GOT3 (cell line): Measurements from ENCODE around the gene UBE2K.
"Not testable (repeated sequence)": the region's sequence is repeated elsewhere in the genome, so short reads cannot be mapped to it uniquely, and the experiment has no call there.

Experiments
- DNase-seq: peaks from one replicate; lab custom pipeline; 2025; ENCODE audit warnings: mixed read lengths; lab: John Stamatoyannopoulos, UW

Gene UBE2K

DNA sequence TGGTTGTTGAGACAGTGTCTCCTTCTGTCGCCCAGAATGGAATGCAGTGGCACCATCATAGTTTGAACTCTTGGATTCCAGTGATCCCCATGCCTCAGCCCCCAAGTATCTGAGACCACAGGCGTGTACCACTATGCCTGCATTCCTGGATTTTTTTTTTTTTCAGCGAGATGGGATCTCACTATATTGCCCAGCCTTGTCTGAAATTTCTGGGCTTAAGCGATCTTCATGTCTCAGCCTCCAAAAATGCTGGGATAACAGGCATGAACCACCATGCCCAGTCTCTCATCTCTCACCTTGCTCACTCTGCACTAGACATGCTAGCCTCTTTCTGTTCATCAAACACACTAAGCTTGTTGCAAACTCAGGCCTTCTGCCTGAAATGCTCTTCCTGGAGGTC is 104.1 kb downstream of the UBE2K start:
- no peak for DNase-seq

DNA sequence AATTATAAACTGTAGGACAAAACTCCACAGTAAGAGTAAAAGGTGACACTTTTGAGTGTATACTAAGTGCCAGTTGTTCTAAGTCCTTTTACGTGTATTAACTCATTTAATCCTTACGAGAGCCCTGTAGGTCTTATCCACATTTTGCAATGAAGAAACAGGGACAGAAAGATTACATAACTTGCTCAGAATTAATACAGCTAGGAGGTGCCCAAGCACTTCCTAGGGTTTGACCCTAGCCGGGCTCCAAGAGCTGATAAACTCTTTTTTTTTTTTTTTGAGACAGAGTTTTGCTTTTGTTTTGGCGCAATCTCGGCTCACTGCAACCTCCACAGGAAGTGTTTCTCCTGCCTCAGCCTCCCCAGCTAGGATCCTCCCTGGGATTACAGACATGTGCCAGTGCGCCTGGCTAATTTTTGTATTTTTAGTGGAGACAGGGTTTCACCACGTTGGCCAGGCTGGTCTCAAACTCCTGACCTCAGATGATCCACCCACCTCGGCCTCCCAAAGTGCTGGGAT is 110.4 kb downstream of the UBE2K start:
- no peak for DNase-seq

DNA sequence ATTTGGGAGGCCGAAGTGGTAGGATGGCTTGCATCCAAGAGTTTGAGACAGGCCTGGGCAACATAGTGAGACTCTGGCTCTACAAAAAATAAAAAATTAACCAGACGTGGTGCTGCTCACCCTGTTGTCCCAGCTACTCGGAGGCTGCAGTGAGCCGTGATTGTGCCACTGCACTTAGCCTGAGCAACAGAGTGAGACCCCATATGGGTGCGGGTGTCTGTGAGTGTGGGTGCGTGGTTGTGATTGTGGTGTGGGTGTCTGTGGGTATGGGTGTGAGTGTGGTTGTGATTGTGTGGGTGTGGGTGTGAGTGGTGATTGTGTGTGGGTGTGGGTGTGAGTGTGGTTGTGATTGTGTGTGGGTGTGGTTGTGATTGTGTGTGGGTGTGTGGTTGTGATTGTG is 114.6 kb downstream of the UBE2K start:
- DNase-seq = no peak

DNA sequence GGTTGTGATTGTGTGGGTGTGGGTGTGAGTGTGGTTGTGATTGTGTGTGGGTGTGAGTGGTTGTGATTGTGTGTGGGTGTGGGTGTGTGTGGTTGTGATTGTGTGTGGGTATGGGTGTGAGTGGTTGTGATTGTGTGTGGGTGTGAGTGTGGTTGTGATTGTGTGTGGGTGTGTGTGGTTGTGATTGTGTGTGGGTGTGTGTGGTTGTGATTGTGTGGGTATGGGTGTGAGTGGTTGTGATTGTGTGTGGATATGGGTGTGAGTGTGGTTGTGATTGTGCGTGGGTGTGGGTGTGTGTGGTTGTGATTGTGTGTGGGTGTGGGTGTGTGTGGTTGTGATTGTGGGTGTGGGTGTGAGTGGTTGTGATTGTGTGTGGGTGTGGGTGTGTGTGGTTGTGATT is 115.1 kb downstream of the UBE2K start:
- DNase-seq = not testable (repeated sequence)

DNA sequence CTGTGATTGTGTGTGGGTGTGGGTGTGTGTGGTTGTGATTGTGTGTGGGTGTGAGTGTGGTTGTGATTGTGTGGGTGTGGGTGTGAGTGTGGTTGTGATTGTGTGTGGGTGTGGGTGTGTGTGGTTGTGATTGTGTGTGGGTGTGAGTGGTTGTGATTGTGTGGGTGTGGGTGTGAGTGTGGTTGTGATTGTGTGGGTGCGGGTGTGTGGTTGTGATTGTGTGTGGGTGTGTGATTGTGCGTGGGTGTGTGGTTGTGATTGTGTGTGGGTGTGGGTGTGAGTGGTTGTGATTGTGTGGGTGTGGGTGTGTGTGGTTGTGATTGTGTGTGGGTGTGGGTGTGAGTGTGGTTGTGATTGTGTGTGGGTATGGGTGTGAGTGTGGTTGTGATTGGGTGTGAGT is 115.8 kb downstream of the UBE2K start:
- DNase-seq = not testable (repeated sequence)

DNA sequence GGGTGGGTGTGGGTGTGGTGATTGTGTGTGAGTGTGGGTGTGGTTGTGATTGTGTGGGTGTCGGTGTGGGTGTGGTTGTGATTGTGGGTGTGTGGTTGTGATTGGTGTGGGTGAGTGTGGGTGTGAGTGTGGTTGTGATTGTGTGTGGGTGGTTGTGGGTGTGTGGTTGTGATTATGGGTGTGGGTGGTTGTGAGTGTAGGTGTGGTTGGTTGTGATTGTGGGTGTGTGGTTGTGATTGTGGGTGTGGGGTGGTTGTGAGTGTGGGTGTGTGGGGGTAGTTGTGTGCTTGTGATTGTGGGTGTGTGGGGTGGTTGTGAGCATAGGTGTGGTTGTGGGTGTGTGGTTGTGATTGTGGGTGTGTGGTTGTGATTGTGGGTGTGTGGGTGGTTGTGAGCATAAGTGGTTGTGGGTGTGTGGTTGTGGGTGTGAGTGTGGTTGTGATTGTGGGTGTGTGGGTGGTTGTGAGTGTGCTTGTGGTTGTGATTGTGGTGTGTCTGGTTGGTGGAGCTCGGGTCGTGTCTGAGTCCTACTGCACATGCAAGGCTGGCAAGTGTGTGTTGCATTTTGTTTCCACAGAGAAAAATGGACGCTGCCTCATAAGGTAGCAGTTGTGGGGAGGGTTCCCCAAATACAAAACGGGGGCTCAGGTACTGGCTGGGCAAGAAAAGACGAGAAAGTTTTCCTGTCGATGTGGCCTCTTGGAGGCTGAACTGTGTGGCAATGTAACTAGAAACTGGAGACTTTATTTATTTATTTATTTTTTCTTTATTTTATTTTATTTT is 116.7 kb downstream of the UBE2K start:
- DNase-seq = no peak

DNA sequence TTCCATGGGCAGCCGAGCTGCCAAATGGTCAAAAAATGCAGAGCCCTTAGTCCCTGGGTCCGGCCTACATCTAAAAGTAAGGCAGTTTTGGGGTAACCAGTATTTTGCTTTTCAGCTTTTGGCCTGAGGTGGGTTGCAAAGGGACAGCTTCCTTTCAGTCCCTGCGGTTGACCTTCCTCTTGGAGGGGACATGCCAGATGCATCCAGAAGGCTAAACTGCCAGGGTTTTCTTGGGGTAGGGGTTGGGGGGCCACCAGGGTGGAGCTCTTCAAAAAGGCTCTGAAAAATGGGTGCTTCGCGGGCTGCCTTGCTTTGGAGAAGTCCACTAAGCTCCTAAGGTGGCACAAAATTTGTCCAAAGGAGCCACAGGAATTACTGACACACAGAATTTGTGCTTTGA is 120.7 kb downstream of the UBE2K start:
- no peak for DNase-seq

DNA sequence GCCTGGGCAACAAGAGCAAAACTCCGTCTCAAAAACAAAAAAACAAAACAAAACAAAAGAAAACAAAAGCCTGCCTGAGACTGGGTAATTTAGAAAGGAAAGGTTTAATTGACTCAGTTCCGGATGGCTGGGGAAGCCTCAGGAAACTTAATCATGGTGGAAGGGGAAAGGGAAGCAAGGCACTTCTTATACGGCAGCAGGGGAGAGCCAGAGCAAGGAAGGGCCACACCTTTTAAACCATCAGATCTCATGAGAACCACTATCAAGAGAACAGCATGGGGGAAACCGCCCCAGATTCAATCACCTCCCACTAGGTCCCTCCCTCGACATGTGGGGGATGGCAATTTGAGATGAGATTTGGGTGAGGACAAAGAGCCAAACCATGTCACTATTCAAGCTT is 122.2 kb downstream of the UBE2K start:
- no peak for DNase-seq

DNA sequence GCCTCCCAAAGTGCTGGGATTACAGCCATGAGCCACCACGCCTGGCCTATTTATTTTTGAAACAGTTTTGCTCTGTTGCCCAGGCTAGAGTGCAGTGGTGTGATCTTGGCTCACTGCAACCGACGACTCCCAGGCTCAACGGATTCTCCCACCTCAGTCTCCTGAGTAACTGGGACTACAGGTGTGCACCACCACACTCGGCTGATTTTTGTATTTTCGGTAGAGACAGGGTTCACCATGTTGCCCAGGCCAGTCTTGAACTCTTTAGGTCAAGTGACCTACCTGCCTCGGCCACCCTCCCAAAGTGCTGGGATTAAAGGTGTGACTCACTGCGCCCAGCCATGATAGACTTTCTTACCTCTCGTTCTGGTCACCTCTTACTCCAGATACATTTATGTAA is 124.0 kb downstream of the UBE2K start:
- DNase-seq = no peak

DNA sequence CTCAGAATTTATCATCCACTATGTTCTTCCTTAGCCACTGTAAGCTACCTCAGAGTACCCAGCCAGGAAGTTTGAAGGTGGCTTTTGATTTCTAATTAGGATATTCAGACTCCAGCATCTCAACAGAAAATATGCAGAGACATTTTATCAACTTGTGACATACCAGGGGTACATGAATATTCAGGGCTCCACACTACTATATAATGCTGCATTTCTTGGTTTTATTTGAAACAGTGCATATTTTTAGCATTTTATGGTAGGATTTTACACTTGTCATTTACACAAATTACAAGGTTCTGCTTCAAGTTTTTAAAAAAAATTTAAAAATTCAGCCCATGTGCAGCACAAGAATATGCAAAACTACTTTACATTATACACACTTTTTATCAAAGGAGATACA is 124.7 kb downstream of the UBE2K start:
- DNase-seq = no peak

DNA sequence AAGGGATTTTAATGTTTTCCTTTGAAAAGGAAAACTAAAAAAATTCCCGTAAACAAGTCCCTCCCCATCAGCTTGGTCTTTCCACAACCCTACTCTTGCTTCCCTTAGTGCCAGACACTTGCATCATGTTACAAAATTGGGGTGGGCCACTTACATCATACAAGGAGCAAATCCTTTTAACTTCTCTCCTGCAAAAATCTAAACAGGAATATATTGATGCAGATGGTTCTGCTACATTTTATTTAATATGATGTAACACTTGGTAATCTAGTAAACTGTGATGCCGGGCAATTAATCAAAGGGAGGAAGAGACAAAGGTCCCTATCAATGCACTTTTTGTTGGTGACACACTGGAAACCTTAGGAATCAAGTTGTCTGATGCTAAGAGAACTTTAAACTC is 125.3 kb downstream of the UBE2K start:
- DNase-seq = no peak

DNA sequence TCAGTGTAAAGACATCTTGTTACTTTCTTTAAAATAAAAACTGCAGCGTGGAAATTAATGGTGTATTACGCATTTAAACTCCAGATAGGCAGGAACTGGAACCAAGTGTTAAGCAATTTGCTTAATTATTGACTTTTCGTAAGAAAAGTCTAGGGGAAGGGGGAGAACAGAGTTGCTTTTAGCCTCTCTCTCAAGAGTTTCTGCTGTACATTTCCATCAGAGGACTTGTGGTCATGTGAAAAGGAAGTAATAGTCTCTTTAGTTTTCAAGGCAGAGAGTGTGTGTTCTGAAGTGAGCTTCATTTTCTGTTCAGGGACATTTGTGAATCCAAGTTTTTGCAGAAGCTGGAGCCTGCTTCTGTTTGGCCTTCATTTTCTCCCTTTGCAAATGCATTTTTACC is 127.2 kb downstream of the UBE2K start:
- DNase-seq = no peak

DNA sequence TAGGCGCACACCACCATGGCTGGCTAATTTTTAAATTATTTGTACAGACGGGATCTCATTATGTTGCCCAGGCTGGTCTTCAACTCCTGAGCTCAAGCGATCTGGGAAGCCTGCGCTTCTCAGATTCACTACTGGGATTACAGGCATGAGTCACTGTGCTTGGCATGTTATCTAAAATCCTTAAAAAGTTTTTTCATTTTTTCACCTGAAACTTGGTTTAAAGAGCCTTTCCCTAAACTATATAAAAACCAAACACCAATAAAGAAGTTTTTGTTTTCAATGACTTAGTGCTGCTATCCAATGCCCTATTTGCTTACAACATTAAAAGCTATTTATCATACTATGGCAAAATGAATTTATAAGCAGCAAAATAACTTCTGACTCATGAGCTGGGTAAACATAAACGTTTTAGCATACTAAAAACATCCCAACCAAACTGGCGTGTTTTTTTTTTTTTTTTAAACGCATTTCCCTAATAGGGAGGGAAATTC is 127.8 kb downstream of the UBE2K start:
- no peak for DNase-seq
